Upper lobe of left lung (tissue), 6 donors: ENCODE data around the gene OR51V1. TPM values are rescaled to one million over a fixed set of nuclear protein-coding genes. Genes with fewer than 3 reads are reported as not detected.

Source experiments
- ATAC-seq, 2 donors: fragments of 200-7000 bp; cut with Tn5 transposase; one replicate each; pipeline ENCODE4 v1.9.1; 2022; ENCODE audit warnings: mild to moderate bottlenecking in 2 of 2, moderate library complexity in 2 of 2; ENCODE audit not compliant: low FRiP score in 2 of 2
- DNase-seq, 2 donors: peaks; one replicate each; pipeline ENCODE4 v3.0.0-alpha.2; 2019 to 2020
- H3K27ac ChIP-seq, 4 donors: fragments of 200-600 bp; sonication (generic); one replicate each; pipeline ENCODE4 v1.5.1; 2016 to 2019
- H3K27me3 ChIP-seq, 4 donors: fragments of 200-600 bp; sonication (generic); one replicate each; pipeline ENCODE4 v1.5.1; 2017 to 2019
- H3K36me3 ChIP-seq, 4 donors: fragments of 200-600 bp; sonication (generic); one replicate each; pipeline ENCODE4 v1.5.1; 2016 to 2019
- H3K4me1 ChIP-seq, 4 donors: fragments of 200-600 bp; sonication (generic); one replicate each; pipeline ENCODE4 v1.5.1; 2018 to 2019
- H3K4me3 ChIP-seq, 4 donors: fragments of 200-600 bp; sonication (generic); one replicate each; pipeline ENCODE4 v1.5.1; 2017 to 2019; ENCODE audit warnings: mild to moderate bottlenecking in 2 of 4, moderate library complexity in 1 of 4
- H3K9me3 ChIP-seq, 4 donors: fragments of 200-600 bp; sonication (generic); one replicate each; pipeline ENCODE4 v1.5.1; 2018 to 2019
- CTCF ChIP-seq, 6 experiments: fragments of 450-650 bp in 4 of 6; fragments of 200-600 bp in 2 of 6; sonication (generic) in 2 of 6; IDR thresholded peaks; one replicate each; pipeline ENCODE4 v1.5.1; 2016 to 2019; ENCODE audit warnings: antibody characterized with exemption in 6 of 6
- EP300 ChIP-seq, 4 donors: sonication (generic); formaldehyde crosslinking; IDR thresholded peaks; one replicate each; pipeline ENCODE4 v1.5.1; 2017; ENCODE audit warnings: antibody characterized with exemption in 4 of 4, control low read depth in 2 of 4
- POLR2A ChIP-seq, 4 donors: fragments of 450-650 bp; IDR thresholded peaks; one replicate each; pipeline ENCODE4 v1.5.1; 2016 to 2017; ENCODE audit warnings: antibody characterized with exemption in 4 of 4, mild to moderate bottlenecking in 2 of 4
- POLR2AphosphoS5 ChIP-seq, 2 donors: sonication (generic); formaldehyde crosslinking; IDR thresholded peaks; one replicate each; pipeline ENCODE4 v1.5.1; 2017; ENCODE audit warnings: antibody characterized with exemption in 2 of 2
- WGBS, 2 donors: methylation state at CpG; one replicate each; pipeline ENCODE4 v1.1.5; 2017 to 2018; 5-methylcytosine and 5-hydroxymethylcytosine counted together
- total RNA-seq, 6 donors: library from RNA; depleted of rRNA in 4 of 6; stranded (reverse); fragments of >200 nt in 4 of 6; gene quantifications; one replicate each; pipeline versions ENCODE4 v1.1.0 to v1.2.1, GENCODE V29; 2016 to 2021
- donor health status: DM: no; HTN: no; CAD: no; lungs with moderate emphysema.
- donor health status: DM: no; HTN: yes; CAD: no; lungs with severe emphysema.

OR51V1 gene
- total RNA-seq, 6 donors from 2014 or later = not detected

GRCh38 chr11:5198285-5198684, 2.2 kb downstream of the OR51V1 start:
- DNase-seq = no peak
- H3K27ac ChIP-seq = no peak overlapping the region
- H3K4me1 ChIP-seq = no peaks in the 10 kb centered on the region
- no peaks in the 10 kb centered on the region for H3K27me3 ChIP-seq
- TF ChIP-seq CTCF (IDR thresholded peaks at IDR 0.05) (no peak), POLR2AphosphoS5 (IDR thresholded peaks at IDR 0.05) (no peak), POLR2A (IDR thresholded peaks at IDR 0.05) (no peak), EP300 (IDR thresholded peaks at IDR 0.05) (no peak)
- H3K4me3 ChIP-seq = no peak overlapping the region
- no peaks in the 10 kb centered on the region for H3K9me3 ChIP-seq
- no peak for ATAC-seq
- H3K36me3 ChIP-seq = no peaks in the 10 kb centered on the region

- no peaks in the 10 kb centered on the region for H3K27me3 ChIP-seq
- no peak overlapping the region for H3K4me3 ChIP-seq
- no peaks in the 10 kb centered on the region for H3K4me1 ChIP-seq
- no peak overlapping the region for H3K27ac ChIP-seq
- no peaks in the 10 kb centered on the region for H3K9me3 ChIP-seq
- TF ChIP-seq EP300 (IDR thresholded peaks at IDR 0.05) = no peak
- no peak for TF ChIP-seq CTCF (IDR thresholded peaks at IDR 0.05)
- no peak for TF ChIP-seq POLR2AphosphoS5 (IDR thresholded peaks at IDR 0.05)
- TF ChIP-seq POLR2A (IDR thresholded peaks at IDR 0.05) = no peak
- H3K36me3 ChIP-seq = no peaks in the 10 kb centered on the region
- 59 to 74% methylated on average over 3 of the region's 3 CpGs for WGBS, 2 donors
- DNase-seq = no peak
- peak in 1 of 2 donors; percentile 51 for ATAC-seq
Measured at GRCh38 chr11:5197536-5197935, 2.9 kb downstream of the OR51V1 start.

GRCh38 chr11:5196731-5197130, 3.8 kb downstream of the OR51V1 start:
- H3K27me3 ChIP-seq = no peaks in the 10 kb centered on the region
- DNase-seq = no peak
- no peak overlapping the region for H3K27ac ChIP-seq
- no peak for ATAC-seq
- H3K4me1 ChIP-seq = no peaks in the 10 kb centered on the region
- H3K36me3 ChIP-seq = no peaks in the 10 kb centered on the region
- no peak overlapping the region for H3K4me3 ChIP-seq
- WGBS, 2 donors = 59 to 69% methylated on average over 3 of the region's 3 CpGs
- TF ChIP-seq POLR2A (IDR thresholded peaks at IDR 0.05) (no peak), POLR2AphosphoS5 (IDR thresholded peaks at IDR 0.05) (no peak), CTCF (IDR thresholded peaks at IDR 0.05) (no peak), EP300 (IDR thresholded peaks at IDR 0.05) (no peak)
- no peaks in the 10 kb centered on the region for H3K9me3 ChIP-seq

GRCh38 chr11:5196067-5196466, 4.4 kb downstream of the OR51V1 start:
- H3K4me3 ChIP-seq = no peak overlapping the region
- H3K27ac ChIP-seq = no peak overlapping the region
- DNase-seq (no peak), ATAC-seq (no peak)
- no peaks in the 10 kb centered on the region for H3K27me3 ChIP-seq
- H3K9me3 ChIP-seq = no peaks in the 10 kb centered on the region
- H3K36me3 ChIP-seq = no peaks in the 10 kb centered on the region
- H3K4me1 ChIP-seq = no peaks in the 10 kb centered on the region
- WGBS, 2 donors = 70 to 71% methylated on average over 4 to 5 of the region's 5 CpGs
- no peak for TF ChIP-seq EP300 (IDR thresholded peaks at IDR 0.05)
- TF ChIP-seq POLR2AphosphoS5 (IDR thresholded peaks at IDR 0.05) = no peak
- TF ChIP-seq CTCF (IDR thresholded peaks at IDR 0.05) = no peak
- TF ChIP-seq POLR2A (IDR thresholded peaks at IDR 0.05) = no peak

- 0 to 39% methylated on average over 1 of the region's 1 CpG for WGBS, 2 donors
- H3K9me3 ChIP-seq = peaks cover 0 to 5% (median 0%) of the 10 kb centered on the region in 4 donors
Measured at GRCh38 chr11:5192738-5193137, 7.7 kb downstream of the OR51V1 start.

More at GRCh38 chr11:5192738-5193137, 7.7 kb downstream of the OR51V1 start:
- Histone ChIP-seq H3K36me3 (no peaks in the 10 kb centered on the region), H3K27me3 (no peaks in the 10 kb centered on the region), H3K4me1 (no peaks in the 10 kb centered on the region), H3K4me3 (no peak overlapping the region), H3K27ac (no peak overlapping the region)
- DNase-seq (no peak), ATAC-seq (no peak)
- no peak for TF ChIP-seq POLR2A (IDR thresholded peaks at IDR 0.05)
- TF ChIP-seq POLR2AphosphoS5 (IDR thresholded peaks at IDR 0.05) = no peak
- TF ChIP-seq CTCF (IDR thresholded peaks at IDR 0.05) = no peak
- TF ChIP-seq EP300 (IDR thresholded peaks at IDR 0.05) = no peak
